Activated CD8-positive, alpha-beta memory T cell treated with anti-CD3 and anti-CD28 coated beads, Interleukin-2, amount 50 U/mL, for 24 hours (primary cell): ENCODE measurements around the gene MAD1L1.

Source experiments
- DNase-seq: peaks from one replicate; pipeline ENCODE4 v3.0.0-alpha.2; 2020; ENCODE audit errors: extremely low read depth

The MAD1L1 gene

DNA sequence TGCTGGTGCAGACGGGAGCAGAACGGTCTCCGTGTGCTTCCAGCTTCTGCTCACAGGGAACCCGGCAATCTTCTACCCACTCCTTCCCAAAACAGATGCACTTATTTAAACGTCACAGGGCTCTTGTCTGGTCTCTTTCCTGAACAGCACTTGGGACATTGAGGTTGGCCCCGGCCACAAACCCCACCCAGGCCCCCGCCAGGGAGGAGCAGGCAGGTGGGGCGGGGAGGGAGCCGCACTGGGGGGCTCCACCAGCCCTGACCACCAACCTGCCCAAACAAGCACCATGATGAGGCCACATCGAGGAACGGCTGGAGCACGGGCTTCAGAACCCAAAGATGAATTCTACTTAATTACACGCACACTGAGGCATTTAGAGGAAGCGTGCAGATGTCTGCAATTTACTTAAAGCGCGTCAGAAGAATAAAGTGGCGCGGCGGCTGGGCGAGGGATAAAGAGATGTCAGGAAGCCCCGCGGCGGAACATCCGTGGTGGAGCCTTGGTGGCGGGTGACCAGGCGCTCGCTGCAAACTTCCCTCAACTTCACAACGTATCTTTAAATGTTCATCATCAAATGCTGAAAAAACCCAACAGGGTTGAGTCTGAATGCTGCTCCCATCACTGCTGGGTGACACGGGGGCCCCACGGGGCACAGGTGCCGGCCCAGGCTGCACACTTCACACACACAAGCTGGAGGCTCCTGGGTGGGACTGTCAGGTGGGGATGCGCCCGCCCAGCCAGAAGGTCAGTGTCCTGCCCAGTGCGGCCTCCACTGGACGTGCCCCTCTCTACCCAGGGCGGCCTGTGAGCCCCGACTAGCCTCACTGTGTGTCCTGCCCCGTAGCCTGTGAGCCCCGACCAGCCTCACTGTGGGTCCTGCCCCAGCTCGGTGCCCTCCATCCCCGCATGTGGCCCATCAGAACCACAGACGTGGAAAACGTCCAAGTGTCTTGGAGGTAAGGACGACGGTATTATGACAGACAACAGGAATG is 279.2 kb downstream of the MAD1L1 start:
- DNase-seq, result no peak

DNA sequence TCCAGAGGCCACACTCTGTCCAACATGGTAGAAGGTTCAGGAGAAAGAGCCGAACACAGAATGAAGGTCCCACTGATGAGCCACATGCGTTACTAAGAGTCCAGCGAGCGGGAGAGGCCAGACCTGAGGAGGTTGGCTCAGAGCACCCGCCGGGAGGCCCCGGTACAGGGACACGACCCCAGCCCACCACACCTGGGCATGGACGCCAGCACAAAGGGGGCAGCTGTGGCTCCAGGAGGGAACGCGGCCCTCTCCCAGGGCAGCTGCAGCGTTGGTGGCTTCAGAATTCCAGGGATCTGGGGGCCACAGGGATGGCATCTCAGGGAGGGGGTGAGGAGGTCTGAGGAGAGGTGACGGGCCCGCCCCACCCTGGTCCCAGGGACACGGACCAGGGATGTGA is 280.0 kb downstream of the MAD1L1 start:
- no peak for DNase-seq

DNA sequence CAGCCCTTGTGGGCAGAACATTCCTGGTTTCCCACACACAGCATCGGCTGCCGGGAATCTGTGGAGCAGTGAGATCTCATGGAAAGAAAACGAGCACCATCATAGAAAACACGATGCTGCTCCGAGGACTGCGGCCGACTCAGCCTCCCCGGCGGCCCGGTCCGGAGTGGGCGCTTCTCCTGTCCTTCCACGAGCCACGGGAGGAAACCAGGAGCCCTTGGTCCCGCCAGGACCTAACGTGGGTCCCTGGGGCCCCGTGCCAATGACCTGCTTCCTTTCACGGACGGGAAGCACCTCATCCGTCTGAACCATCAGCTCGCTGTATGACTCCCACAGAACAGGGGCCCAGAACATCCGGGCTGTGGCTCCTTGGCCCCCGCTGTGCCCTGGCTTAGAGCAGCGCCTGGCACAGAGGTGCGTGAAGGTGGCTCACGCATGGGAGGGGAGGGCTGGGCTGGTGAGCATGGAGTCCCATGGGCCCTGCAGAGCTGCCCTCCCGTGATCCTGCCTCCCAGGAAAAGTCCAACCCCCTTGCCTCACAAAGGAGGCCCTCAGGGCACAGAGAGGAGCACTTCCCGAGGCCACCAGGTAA is 280.5 kb downstream of the MAD1L1 start:
- DNase-seq, result no peak

DNA sequence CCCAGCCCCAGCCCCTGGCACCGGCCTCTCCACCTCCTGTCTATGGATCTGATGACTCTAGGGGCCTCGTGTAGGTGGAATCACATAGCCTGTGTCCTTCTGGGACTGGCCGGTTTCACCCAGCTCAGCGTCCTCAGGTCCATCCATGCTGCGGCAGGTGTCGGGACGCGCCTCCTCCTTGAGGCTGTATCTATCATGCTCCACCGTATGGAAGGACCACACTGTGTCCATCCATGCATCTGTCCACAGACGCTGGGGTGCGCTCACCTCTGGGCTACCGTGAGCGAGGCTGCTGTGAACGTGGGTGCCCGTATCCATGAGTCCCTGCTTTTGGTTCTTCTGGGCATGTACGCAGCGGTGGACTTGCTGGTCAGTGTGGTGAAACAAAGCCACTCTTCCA is 281.1 kb downstream of the MAD1L1 start:
- DNase-seq, result no peak

DNA sequence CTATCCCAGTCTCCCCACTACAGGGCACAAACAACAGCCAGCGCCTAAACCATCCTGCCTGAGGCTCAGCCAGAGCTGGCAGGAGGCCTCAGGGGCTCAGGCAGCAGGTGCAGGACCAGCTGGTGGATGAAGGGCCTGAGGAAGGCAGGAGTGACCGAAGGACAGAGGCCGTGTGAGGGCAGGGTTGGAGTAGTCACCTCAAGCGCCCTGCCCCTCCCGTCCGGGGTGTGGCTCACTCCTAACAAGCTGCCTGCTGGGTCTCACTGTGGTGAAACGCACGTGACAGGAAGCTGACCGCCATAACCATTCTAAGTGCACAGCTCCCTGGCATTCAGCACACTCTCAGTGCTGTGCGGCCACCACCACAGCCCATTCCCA is 281.6 kb downstream of the MAD1L1 start:
- no peak for DNase-seq

DNA sequence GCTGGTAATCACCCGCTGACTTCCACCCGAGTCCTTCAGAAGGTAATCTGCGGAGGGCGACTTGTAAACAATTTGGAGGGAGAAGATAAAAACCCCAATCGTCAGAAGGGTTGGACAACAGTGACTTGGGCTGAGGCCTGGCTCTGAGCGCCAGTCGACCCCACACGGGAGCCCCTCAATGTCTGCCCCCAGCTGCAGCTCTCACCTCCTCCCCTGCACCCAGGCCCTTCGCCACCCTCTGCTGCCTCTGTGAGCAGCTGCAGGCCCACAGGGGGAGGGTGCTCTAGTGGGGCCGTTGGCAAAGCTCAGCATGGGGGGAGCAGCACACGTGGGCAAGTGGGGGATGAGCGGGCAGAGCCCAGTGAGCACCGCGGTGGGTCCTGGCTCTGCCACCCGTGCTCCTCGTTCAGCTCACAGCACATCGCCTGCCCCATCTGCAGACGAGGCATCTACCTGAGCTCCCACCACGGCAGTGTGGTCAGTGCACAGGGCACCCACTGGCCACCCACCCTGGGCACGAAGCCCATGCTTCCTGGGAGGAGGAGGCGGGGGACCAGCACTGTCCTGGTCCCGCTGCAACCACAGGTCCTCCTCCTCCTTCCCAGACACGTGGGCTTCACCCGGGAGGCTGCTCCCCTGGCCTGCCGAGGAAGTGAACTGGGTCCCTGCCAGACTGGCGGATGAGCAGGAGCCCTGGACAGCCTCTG is 282.1 kb downstream of the MAD1L1 start:
- no peak for DNase-seq

DNA sequence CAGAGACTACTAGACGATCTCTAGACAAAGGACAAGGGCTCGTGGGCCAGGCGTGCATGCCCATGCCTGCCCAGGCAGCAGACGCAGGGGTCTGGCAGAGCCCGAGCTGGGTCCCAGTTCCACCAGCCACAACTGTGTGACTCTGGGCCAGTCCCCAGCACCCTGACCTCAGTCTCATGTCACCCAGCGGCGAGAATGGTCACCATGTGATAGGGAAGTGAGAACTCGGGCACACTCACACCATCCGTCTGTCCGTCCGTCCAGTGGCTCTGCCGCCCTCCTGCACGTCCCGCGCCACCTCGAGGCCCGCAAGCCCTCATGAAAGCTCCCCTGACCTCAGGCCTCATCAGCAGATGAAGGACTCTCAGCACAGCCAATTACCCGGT is 282.7 kb downstream of the MAD1L1 start:
- no peak for DNase-seq

DNA sequence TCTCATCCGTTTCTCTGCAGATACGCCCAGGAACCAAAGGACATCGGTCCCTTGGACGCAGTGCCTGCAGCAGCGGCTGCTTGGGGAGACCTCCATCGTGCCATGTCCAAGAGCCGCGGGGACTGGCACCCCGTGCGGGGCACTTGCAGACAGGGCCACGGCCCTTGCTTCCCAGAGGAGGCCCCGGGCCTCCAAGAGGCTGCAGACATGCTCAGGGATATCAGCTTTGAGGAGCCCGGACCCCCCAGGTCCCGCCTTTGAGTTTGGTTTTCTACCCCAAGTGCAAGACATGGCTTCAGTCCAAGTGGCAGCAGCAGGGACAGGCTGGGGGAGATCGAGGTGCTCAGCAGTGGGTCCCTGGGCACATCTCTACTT is 283.1 kb downstream of the MAD1L1 start:
- DNase-seq, result no peak

DNA sequence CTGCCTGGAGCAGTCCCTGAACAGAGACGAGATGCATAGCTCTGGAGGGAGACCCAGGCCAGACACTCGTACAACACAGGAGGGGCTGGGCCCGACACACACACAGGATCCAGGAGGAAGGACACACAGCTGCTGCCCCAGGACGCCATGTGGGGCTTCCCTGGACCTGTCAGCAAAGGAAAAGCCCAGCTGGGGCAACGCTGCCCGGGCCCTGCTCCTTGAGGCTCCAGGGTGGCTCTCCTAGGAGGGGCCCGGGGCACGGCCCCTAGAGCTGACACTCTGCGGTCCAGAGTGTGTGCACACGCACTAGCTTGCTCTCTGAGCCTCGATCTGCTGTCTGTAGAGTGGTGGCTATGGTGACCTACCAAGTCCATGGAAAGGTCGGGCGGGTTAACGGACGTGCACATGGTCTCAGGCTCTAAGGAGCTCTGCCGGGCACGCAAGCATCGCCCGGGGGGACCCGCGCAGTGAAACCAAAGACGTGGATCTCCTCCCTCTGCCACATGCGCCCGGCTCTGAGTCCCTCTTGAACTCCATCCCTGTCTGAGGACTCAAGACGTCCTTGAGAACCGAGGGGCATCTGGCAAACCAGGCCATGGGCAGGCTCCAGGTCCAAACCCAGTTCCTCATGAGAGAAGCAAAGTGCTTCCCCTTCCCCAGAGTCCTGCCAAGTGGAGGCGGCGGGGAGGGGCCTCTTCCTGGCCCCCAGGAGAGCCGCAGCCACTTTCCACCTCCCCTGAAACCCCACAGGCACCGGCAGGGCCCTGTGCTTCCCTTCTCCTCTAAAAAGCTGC is 283.7 kb downstream of the MAD1L1 start:
- DNase-seq, result no peak

DNA sequence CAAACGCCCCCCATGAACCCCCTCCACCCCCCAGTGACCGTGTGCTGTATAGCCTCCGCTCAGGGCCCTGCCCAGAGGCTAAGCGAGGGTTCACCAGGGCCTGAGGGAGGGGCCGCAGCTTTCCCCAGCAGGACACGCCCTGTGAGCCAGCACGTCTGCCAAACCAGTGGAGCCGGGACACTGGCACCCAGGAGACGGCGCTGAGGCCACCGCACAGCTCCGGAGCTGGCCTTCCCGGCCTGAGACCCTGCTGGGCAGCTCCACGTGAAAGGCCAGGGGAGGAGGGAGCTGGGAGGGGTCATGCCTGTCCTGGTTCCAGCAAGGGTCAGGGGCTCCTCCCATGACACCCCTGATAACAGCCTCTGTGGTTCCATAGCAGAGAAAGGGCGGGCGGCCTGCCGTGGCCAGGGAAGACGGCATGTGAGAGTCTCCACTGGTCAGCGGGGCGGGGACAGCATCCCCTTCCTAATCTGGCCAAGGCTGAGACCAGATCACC is 284.4 kb downstream of the MAD1L1 start:
- DNase-seq, result no peak

DNA sequence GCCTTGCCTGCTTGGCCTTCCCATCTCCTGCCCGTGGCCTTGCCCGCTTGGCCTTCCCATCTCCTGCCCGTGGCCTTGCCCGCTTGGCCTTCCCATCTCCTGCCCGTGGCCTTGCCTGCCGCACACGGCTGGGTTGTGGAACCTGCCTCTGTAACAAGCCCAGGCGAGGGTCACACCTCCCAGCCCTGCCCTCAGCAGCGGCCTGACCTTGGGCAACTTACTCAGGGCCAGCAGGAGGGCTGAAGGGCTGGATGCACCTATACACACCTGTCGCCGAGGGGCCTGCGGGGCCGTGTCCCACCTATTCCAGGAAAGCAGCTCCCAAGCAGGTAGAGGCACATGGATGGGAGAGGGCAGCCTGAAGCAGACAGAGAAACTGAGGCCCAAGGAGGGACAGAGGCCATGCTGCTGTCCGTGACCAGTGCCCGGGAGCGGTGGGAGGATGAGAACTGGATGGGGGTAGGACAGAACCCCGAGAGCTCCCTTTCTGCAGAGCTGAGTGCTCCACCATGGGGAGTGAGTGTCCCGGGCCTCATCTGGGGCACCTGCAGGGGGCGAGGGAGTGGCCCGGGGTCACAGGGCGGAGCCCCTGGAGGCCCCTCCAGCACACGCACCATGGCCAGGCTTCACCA is 285.0 kb downstream of the MAD1L1 start:
- no peak for DNase-seq

DNA sequence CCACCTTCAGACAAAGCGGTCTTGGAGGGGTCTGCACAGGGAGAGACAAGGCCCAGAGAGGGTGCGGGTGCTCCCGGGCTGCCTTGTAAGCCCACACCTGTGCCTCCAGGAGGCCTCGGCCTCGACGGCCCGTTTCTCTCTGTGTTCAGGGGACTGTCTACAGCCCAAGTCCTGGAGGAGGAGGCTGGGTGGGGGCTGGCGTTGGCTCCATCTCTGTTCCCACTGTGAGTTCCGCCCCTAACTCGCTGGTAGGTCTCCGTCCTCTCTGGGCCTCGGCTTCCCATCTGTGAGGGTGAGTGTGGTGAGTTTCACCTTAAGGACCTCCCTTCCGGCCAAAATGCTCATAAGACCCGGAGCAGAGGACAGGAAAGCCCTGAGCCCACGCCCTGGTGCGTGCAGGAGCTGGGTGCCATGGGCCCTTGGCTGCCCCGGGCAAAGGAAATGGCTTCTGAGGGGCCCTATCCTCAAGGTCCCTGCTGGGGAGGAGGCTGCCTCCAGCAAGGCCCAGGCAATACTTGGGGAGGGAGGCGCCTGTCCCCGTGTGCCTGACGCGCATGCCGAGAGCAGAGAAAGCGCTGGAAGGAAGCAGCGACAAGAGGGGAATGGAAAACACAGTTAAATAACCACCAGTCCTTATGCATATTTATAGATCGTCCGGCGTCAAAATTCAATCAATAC is 285.8 kb downstream of the MAD1L1 start:
- DNase-seq, result no peak

DNA sequence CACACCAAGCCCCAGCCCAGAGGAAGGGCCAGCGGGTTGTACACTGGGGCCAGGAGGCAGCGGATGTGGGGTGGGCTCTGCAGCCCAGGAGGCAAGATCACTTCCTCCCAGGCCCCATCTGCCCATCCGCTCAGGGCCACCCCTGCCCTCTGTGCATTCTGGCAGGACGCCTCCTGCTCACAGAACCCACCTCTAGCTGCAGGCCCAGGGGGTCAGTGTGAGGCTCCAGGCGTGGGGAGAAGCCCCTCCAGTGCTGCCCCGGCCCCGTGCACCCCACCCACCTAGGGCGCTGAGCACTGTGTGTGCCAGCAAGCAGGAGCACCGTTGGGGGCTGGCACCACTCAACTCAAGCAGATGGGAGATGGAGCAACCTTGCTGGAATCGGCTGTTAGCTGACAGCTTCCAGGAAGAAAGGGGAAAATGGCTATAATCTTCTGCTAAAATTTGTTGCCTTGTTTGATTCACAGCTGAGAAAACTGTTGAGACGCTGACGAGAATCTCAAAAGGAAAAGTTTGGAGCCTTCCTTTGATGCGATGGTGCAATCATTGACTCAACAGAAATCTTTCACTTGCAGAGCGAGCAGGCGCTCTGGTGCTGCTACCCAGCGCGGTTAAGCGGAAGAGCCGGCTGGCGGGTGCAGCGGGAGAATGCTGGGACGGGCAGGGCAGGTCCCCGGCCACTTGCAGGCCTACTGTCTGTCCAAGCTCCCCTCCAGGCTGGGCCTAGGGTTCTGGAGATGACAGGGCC is 286.5 kb downstream of the MAD1L1 start:
- no peak for DNase-seq

DNA sequence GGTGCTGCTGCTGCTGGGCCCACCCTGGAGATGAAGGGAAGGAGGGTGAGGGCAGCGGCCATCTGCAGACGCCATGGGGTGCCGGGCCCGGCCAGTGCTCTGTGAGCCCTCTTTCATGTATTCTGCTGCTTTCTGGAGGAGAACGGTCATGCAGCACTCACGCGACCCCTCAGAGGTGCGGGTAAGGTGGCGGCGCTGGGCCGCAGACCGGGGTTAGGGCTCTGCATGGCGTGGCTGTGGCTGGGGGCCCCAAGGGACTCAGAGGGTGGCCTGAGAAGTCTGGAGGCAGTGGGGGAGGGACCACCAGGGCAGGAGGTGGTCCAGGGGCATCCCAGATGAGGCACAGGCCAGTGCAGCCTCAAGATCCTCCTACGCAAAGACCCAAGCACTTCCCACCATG is 287.2 kb downstream of the MAD1L1 start:
- no peak for DNase-seq

DNA sequence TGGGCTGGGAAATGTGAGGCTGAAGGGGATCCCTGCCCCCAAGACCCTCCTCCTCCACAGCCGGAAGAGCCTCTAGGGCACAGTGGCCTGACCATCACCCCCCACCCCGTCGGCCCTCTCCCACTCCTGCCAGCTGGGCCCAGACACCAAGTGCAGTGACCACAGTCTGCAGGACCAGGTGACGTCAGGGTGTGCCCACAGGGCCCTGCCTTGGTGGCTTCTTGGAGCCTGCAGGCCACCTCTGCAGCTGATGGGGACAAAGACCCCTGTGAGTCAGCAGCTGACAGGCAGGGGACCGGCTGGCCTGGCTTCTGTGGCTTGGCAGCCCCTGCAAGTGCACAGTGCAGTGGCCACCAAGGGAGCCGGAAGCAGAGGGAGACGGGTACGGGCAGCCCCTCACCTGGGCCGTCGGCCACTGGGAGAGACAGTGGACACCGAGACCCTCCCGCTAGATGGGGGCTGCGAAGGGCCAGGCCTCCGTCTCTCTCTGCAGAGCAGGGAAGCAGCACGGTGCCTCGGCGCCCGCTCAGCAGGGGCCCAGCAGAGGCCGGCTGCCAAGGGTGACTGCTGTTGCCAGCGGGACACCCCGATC is 288.0 kb downstream of the MAD1L1 start:
- DNase-seq, result no peak

DNA sequence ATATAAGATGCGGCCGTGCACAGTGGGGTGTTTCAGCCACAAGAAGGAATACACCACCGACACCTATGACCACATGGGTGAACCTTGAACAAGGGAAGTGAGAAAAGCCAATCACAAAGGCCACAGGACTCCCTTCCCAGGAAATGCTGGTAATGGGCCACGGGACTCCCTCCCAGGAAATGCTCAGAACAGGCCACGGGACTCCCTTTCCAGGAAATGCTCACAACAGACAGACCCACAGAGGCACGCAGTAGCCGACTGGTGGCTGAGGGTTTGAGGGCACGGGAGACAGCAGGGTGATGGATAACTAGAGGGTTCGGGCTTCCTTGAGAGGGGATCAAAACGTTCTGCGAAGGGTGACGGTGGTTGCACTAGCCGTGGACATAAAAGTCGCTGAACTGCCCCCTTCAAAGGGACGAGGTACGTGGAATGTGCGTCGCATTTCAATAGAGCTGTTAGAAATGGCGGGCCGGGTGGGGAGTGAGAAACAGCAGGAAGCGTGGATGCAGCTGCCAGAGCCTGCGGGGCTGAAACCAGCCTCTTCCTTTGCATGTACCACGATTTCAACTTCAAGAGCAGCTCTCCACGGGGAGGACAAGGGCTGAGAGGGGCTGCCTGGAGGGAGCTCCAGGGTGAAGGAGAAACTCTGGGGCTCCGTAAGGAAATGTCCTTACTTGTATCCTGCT is 288.7 kb downstream of the MAD1L1 start:
- DNase-seq, result no peak

DNA sequence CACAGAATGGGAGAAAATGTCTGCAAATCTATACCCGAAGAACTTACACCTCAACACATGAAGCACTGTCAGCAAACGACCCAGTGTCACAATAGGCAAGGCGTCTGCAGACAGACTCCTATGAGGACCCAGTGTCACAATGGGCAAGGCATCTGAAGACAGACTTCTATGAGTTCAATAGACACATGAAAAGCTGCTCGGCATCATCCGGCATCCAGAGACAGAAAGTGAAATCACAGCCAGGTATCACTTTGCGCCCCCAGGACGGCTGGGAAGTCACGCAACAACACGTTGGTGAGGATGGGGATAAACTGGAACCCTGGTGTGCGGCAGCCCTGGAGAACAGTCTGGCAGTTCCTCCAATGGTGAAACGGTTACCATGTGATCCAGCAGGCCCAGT is 289.4 kb downstream of the MAD1L1 start:
- DNase-seq, result no peak

DNA sequence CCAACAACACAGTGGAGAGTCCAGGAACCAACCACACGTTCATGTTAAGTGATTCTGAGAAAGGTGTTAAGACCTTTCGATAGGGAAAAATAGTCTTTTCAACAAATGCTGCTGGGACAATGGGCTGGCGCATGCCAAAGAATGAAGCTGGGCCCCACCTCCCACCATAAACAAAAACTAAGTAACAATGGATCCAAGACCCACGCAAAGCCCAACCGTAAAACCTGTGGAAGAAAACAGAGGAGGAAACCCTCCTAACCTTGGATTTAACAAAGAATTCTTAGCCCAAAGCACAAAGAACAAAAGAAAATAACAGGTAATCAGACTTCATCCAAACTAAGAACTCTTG is 289.8 kb downstream of the MAD1L1 start:
- no peak for DNase-seq
